HG03103 (cell line): Measurements from ENCODE around the gene FAT3.

Source experiments
- ATAC-seq: cut with Tn5 transposase; IDR thresholded peaks from one replicate; pipeline ENCODE4 v1.9.1; 2021; ENCODE audit warnings: low read depth; ENCODE audit not compliant: unreplicated experiment

FAT3 gene

DNA sequence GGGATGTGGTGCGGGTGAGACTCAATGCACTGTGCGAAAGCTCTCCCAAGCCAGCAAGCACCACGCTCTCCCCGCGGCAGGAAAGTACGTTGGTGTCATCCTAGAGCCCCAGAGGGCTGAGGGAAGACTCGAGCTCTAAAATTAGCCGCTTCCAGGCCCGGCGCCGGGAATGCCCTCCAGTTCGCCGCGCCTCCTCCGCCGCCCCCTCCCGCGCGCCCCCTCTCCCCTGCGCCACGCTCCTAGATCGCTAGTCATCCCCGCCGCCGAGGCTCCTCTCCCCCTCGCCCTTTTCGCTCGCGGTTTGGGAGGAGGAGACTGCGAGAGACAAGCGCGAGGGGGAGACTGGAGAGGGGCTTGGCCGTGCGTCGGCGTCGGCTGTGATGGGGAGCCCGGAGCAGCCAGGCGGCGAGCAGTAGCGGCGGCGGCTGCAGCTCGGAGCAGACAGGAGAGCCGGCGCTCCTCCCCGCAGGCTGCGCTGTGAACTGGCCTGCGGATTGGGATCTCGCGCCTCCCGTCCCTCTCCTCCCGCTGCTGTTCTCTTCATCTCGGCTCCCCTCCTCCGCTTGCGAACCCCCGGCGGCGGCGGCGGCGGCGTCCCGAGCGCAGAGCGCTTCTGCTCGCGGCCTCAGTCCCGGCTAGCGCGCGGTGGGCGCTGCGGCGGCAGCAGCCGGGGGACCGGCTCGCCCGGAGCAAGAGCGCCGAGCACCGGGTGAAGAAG is at the start of gene FAT3:
TSS of gene FAT3 (plus strand) at position 412 of the 718 bp plus-strand sequence. CDS start 127,295 bp downstream, outside the sequence.
- no peak for ATAC-seq

DNA sequence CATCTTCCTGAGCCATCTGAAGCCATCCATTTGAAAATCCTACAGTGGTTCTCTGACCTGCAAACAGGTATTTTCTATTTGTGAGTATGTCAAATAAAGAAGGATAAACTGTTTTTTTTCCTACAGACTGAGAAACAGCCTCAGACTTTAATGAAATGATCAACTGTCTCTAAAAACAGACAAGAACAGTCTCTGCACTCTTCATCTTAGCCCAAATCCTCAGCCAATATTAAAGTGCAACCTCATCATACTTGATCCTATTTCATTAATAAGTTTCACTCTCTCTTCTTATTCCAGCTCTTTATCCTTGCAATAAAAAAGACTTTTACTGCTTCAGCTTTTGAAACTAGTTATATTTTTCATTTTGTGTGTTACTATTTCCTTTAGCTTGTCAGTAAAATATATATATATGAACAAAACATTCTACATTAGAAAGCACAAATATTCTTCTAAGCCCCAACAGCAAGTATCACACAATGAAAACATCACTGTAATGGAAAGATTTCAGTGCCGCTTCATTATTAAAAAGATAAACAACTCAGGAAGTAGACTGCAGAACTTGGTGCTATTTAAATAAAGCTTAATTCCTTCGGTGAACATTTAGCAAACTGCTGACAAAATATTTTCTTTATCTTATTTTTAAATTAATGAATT is 45.5 kb upstream of the FAT3 start:
- ATAC-seq: no peak

GRCh38 chr11:92180226-92180625 is 44.4 kb upstream of the FAT3 start:
- no peak for ATAC-seq

- no peak for ATAC-seq
Observed at GRCh38 chr11:92180664-92181251, 43.9 kb upstream of the FAT3 start.

DNA sequence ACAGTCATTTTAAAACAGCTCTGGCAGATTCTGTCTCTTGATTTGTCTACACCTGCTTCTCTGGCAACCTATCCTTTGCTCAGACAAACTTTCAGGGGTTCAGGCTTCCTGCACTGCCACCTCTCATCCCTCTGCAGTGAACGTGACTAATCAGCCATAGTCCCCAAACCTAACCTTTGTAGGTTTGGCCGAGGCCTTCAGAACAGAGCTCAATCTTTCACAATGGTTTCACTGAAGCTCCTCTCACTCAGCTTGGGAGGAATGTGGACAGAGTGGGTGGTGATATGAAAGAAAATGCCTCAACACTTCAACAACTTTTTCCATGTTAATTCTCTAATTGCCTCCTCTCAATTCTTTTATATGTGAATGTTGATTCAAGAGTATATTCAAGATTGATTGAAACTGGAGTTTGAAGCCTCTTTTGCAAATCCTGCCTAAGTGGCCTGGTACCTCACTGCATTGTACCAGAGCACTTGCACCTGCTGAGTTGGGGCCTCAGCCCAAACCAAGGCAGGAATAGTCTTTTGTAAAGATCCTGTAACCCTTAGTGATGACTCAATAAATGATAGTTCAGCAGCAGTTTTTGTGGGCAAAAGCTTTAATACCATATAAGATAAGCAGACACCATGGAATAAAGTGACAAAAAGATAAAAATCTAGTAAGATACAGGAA is 33.9 kb upstream of the FAT3 start:
- no peak for ATAC-seq

GRCh38 chr11:92192141-92192540 is 32.5 kb upstream of the FAT3 start:
- ATAC-seq: no peak

DNA sequence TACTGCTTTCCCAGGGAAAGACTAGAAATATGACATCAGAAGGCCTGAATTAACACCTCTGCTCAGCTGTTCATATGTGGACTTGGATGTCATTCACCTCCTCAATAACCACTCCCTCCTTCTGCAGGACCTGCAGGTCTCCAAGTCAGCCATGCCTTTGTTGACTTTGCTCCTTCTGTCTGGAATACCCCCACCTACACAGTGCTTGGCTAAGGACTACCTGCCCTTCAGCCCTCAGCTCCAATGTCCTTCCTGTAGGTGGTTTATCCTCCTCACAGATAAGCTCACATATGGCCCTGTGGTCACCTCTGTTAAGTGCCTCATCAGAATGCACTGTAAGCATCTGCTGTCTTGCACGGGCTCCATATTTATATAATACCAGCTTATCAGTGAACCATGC is 26.4 kb upstream of the FAT3 start:
- ATAC-seq: no peak

DNA sequence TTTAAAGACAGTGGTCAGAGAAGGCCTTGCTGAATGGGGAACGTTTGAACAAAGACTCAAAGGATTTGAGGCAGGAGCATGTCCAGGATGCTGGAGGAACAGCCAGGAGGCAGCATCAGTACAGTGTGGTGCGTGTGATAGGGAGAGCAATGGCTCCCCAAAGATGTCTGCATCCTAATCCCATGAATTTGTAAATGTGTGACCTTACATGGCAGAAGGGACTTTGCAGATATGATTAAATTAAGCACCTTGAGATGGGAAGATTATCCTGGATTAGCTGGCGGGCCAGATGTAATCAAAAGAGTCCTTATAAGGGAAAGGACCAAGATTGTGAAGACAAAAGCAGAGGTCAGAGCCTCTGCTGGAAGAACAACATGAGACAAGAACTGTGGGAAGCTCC is 24.6 kb upstream of the FAT3 start:
- no peak for ATAC-seq

DNA sequence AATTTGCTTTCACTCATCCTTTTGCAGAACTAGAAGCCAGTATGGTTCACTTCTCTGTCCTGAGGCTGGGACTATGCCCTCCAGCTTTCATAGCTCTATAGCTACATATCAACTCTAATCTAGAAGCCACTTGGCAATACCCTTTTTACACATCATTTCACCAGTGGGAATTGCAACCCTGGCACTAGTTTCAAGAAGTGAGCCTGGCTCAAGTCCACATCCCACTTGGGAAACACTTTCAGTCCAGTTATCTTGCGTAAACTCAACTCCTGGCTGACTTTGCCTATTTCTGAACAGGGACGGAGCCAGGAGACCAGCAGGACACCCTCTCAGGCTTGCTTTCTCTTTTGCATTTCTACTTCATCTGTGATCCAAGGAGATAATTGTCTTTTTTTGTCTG is 19.9 kb upstream of the FAT3 start:
- no peak for ATAC-seq

- ATAC-seq: no peak
Observed at GRCh38 chr11:92206441-92206840, 18.2 kb upstream of the FAT3 start.

GRCh38 chr11:92211576-92212167 is 12.9 kb upstream of the FAT3 start:
- no peak for ATAC-seq

DNA sequence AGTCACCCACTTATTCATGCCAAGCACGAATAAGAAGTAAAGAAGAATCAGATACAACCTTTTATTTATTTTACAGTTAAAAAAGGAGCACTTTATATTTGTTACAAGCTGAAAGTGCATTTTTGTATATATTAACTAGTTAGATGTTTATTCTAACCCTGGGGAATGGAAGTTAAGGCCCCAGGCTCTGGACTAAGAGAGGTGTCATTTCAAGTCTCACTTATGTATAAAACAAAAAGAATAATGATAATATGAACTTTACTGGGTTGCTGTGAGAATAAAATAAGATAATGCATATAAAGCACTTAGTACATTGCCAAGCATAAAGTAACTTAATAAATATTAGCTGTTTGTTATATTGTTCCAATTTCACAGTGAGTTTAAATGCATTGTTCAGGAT is 12.1 kb upstream of the FAT3 start:
- no peak for ATAC-seq

DNA sequence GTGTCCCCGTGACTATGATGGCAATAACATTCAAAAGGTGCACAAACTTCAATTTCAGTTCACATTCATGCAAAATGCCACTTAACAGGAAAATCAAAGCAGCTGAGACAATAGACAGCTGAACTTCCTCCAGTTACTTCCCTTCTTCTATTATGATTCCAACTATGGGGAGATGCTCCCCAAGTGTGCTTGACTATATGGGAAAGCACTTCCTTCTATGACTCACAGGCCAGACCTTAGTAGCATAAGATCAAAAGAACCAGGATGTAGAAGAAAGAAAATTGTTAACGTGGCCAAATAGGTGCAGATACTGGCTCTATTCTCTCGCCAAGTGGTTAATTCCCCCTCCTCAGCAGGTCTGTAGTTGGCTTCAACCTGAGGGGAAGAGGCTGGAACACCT is 7.8 kb upstream of the FAT3 start:
- ATAC-seq: no peak

GRCh38 chr11:92219476-92219875 is 5.1 kb upstream of the FAT3 start:
- ATAC-seq: no peak

GRCh38 chr11:92222701-92223100 is 1.9 kb upstream of the FAT3 start:
- no peak for ATAC-seq

GRCh38 chr11:92224054-92224406 is 588 bp upstream of the FAT3 start:
- no peak for ATAC-seq

DNA sequence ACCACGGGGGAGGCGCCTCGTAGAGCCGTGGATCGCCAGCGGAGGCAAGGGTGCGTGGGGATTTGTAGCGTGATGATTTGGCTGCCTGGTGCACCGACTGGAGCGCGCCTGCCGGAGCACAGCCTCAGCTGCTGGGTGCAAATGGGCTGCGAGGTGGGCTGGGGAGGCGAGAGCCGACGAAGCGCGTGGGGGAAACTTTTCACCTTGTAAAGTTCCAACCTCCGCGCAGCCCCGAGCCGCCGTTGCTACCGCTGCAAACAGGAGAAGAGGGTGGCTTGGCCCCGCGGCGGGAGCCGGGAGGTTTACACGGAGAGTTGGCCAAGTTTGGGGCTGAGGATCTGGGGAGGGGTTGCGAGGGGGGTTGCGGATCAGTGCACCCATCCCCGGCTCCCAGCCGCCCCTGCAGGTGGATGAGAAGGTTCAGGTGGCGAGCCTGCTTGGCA is 528 bp downstream of the FAT3 start:
- no peak for ATAC-seq

GRCh38 chr11:92225568-92226330 is 1.1 kb downstream of the FAT3 start:
- ATAC-seq: no peak

DNA sequence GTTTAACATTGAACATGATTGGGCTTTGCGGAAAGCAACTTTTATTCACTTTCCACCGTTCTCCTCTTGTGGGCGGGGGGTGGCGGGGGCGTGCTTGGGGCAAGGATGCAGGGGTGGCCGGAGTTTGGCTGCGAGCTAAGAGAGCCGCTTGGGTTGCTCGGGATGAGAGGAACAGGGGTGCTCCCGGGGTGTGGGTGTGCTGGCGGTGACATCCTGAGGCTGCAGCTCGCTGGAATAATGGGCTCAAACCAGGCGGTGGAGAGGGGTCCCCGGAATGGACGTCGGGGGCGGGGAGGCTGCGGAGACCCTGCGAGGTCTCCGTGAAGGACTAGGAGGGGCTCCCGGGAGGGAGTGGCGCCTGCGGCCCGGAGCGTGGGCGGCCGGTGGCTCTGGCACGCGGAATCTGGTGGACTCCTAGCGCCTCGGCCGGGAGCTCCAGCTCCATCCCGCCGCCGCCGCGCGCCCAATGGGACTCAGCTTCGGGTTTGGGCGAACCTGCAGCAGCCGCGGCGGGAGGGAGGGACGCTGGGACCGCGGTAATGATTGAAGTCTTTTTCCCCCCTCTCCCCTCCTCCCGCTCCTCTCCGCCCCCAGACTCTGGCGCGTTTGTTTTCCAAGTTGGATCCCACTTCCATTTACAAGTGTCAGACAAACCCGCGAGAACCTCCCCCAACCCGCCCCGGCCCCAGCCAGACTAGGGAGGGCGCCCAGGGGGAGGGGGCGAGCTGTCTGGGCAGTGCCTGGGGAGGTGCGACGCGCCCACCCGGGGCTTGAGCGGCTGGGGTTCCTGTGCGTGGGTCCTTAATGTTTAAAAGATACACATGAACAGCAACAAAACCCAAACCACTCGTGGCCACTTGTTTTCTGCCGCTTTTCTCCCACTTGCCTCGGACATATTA is 2.0 kb downstream of the FAT3 start:
- ATAC-seq: no peak
